Smooth muscle cell (in vitro differentiated cells): Measurements from ENCODE around the gene EIF1AX. TPM values are rescaled to one million over a fixed set of nuclear protein-coding genes. Genes with fewer than 3 reads are reported as not detected.

ENCODE experiments used
- DNase-seq: peaks from one replicate; lab custom pipeline; 2025; ENCODE audit not compliant: unreplicated experiment; lab: John Stamatoyannopoulos, UW
- H2AFZ ChIP-seq: fragments of 200-600 bp; sonication (generic); 2 replicates; pipeline ENCODE4 v1.6.0; 2016; ENCODE audit warnings: antibody characterized with exemption, low read depth, mild to moderate bottlenecking
- H3F3A ChIP-seq: fragments of 200-600 bp; sonication (generic); 2 replicates; pipeline ENCODE4 v1.6.0; 2017; ENCODE audit warnings: antibody characterized with exemption, low read depth
- H3K27ac ChIP-seq: fragments of 200-600 bp; sonication (generic); 2 replicates; pipeline ENCODE4 v1.5.1; 2016; ENCODE audit warnings: low read depth, mild to moderate bottlenecking
- H3K27me3 ChIP-seq: fragments of 200-600 bp; sonication (generic); 2 replicates; pipeline ENCODE4 v1.6.1; 2016; ENCODE audit warnings: low read depth, mild to moderate bottlenecking
- H3K36me3 ChIP-seq: fragments of 200-600 bp; sonication (generic); 2 replicates; pipeline ENCODE4 v1.5.1; 2016; ENCODE audit warnings: low read depth
- H3K4me1 ChIP-seq: fragments of 200-600 bp; sonication (generic); 2 replicates; pipeline ENCODE4 v1.5.1; 2016; ENCODE audit warnings: low read depth
- H3K4me2 ChIP-seq: fragments of 200-600 bp; sonication (generic); 2 replicates; pipeline ENCODE4 v1.6.0; 2016; ENCODE audit warnings: mild to moderate bottlenecking
- H3K4me3 ChIP-seq: fragments of 200-600 bp; sonication (generic); 2 replicates; pipeline ENCODE4 v1.5.1; 2016; ENCODE audit warnings: mild to moderate bottlenecking
- H3K79me2 ChIP-seq: fragments of 200-600 bp; sonication (generic); 2 replicates; pipeline ENCODE4 v1.6.0; 2016; ENCODE audit warnings: low read depth, mild to moderate bottlenecking
- H3K9ac ChIP-seq: fragments of 200-600 bp; sonication (generic); 2 replicates; pipeline ENCODE4 v1.6.0; 2016; ENCODE audit warnings: low read depth
- H3K9me3 ChIP-seq: fragments of 200-600 bp; sonication (generic); replicated peaks from 2 replicates; pipeline ENCODE4 v1.5.1; 2016; ENCODE audit warnings: low read depth
- H4K20me1 ChIP-seq: fragments of 200-600 bp; sonication (generic); 2 replicates; pipeline ENCODE4 v1.6.0; 2016; ENCODE audit warnings: low read depth
- WGBS: methylation state at CpG from one replicate; pipeline ENCODE4 v1.1.7; 2016; ENCODE audit warnings: low lambda C conversion rate; 5-methylcytosine and 5-hydroxymethylcytosine counted together
- polyA plus RNA-seq: library from polyadenylated mRNA; unstranded; fragments of >200 nt; fragmentation: Nextera tagmentation; extraction: Ambion mirVana; gene quantifications from 2 replicates; pipeline ENCODE4 v1.2.1, GENCODE V29; 2016
- total RNA-seq: library from RNA; depleted of rRNA; stranded (reverse); fragments of >200 nt; gene quantifications from 2 replicates; pipeline ENCODE4 v1.2.3, GENCODE V29; 2014
- TF ChIP-seq, protein P1 (sequence below): fragments of 200-600 bp; sonication (generic); IDR thresholded peaks from 2 replicates; pipeline ENCODE4 v1.5.1; 2017; ENCODE audit warnings: borderline replicate concordance, mild to moderate bottlenecking, antibody characterized with exemption; ENCODE audit not compliant: insufficient read depth, poor library complexity, severe bottlenecking

EIF1AX gene, protein sequence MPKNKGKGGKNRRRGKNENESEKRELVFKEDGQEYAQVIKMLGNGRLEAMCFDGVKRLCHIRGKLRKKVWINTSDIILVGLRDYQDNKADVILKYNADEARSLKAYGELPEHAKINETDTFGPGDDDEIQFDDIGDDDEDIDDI
- total RNA-seq (40.3 and 48.2 TPM in 2 replicates), polyA plus RNA-seq (37.2 and 40.7 TPM in 2 replicates)

DNA sequence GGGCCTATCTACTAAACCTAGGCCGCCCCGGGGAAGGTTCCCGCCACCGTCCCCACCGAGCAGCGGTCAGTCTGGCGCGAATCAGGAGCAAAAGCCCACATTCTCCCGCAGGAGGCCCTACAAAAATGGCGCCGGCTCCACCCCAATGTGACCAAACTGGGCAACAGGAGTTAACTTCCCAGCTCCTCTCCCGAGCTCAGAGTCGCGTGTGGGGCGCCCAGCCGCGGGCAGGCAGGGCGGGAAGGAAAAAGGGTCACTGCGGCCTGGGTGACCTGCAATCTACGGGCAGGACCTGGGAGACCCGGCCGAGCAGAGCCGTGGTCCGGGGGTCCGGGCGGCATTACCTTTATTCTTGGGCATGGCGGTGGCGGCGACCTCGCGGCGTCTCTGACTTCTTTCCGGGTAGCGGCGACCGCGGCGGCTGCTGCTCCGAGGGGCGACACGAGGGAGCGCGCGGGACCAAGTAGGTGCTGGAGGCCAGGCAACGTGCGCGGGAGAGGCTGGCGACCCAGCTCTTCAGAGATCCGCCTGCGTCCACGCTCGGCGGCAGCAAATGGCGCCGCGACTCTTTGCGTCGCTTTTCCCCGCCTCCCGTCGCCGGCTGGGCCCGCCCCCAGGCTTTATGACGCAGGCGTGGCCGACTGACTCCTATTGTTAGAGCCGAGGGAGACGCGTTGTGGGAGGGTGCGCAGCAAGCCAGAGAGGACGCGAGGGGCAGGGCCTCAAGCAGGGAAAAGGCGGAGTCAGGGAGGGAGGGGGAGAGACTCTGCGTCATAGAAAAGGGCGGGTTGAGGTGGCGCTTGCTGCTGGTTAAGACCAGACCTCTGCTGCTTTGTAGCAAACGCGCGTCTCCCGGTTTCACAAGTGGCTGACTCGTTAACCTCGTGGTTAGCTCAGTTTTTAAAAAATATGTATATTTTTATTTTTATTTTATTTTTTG, at the start of gene EIF1AX:
Gene EIF1AX, minus strand, starts transcription at position 558 of the 940 bp plus-strand sequence. Its CDS starts 198 bp downstream, at position 360.
- Histone ChIP-seq H3K79me2 (peaks cover 34% of the 10 kb centered on the region), H4K20me1 (peaks cover 31% of the 10 kb centered on the region), H3K9me3 (no peaks in the 10 kb centered on the region), H3K4me2 (peak within 1 kb of the TSS; percentile 82), H3F3A (no peaks in the 10 kb centered on the region), H3K27ac (peak within 1 kb of the TSS; percentile 88), H3K4me3 (peak within 1 kb of the TSS; percentile 83), H3K4me1 (no peaks in the 10 kb centered on the region), H3K27me3 (no peaks in the 10 kb centered on the region), H3K36me3 (no peaks in the 10 kb centered on the region), H2AFZ (peak within 1 kb of the TSS; percentile 17), H3K9ac (peak within 1 kb of the TSS; percentile 93)
- WGBS: 26% methylated on average over 66 of the region's 82 CpGs
- peak; percentile 60 for DNase-seq
- TF ChIP-seq, protein P1, sequence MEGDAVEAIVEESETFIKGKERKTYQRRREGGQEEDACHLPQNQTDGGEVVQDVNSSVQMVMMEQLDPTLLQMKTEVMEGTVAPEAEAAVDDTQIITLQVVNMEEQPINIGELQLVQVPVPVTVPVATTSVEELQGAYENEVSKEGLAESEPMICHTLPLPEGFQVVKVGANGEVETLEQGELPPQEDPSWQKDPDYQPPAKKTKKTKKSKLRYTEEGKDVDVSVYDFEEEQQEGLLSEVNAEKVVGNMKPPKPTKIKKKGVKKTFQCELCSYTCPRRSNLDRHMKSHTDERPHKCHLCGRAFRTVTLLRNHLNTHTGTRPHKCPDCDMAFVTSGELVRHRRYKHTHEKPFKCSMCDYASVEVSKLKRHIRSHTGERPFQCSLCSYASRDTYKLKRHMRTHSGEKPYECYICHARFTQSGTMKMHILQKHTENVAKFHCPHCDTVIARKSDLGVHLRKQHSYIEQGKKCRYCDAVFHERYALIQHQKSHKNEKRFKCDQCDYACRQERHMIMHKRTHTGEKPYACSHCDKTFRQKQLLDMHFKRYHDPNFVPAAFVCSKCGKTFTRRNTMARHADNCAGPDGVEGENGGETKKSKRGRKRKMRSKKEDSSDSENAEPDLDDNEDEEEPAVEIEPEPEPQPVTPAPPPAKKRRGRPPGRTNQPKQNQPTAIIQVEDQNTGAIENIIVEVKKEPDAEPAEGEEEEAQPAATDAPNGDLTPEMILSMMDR: no peak

DNA sequence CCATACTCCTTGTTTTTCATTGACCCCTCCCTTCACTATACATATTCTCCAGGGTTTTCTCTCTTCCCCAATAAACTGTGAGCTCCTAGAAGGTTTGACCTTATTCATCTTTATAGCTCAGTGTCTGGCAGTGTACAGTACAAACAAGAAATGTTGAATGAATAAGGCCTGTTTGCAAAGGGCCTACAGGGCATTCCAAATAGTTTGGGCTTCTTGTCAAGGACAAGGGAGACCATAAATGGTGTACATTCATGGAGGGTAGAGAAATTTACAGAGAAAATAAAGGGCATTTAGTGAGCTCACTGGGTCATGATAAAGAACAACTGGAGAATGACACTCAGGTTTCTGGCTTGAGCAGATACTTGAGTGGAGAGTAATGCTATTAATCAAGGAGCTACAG, 47.5 kb upstream of the EIF1AX start:
- Histone ChIP-seq H3K27ac (no peak overlapping the region), H3K9ac (no peak overlapping the region), H3K9me3 (no peaks in the 10 kb centered on the region), H3K36me3 (no peaks in the 10 kb centered on the region), H4K20me1 (no peaks in the 10 kb centered on the region), H3K79me2 (no peaks in the 10 kb centered on the region), H3K4me1 (no peaks in the 10 kb centered on the region), H3K4me3 (no peak overlapping the region), H3K27me3 (no peaks in the 10 kb centered on the region), H3K4me2 (no peak overlapping the region), H2AFZ (no peak overlapping the region), H3F3A (no peaks in the 10 kb centered on the region)
- TF ChIP-seq, protein P1: no peak
- DNase-seq: no peak

DNA sequence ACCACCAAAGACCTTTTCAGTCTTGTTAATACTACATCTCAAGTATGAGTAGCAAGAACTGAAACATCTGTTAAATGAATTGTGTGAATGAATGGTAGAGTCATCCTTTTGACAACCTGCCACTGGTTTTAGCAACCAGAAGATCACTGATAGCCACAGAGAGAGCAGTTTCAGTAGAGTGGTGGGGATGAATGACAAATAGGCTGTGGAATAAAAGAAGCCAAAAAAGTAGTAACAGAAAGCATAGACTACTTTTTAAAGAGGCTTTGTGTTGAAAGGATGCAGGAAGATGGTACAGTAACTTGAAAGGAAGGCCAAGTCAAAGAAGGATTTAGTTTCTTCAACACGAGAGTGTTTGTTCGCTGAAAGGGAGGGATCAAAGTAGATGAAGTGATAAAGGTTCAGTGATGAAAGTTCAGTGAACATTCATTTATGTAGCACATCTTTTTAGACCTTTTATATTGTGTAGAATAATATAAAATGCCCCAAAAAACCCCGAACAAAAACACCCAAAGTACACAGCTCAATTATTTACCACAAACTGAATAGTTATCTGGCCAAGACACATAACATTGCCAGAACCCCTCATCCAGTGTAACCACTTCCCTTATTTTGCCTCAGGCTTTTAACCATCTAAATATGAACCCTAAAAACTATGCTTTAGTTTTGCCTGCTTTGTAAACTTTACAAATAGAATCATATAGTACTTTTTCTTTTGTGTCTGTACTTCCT, 40.1 kb upstream of the EIF1AX start:
- no peak overlapping the region for H2AFZ ChIP-seq
- H3K4me2 ChIP-seq: no peak overlapping the region
- H3K4me1 ChIP-seq: no peaks in the 10 kb centered on the region
- TF ChIP-seq, protein P1: no peak
- no peaks in the 10 kb centered on the region for H3K9me3 ChIP-seq
- H3K27ac ChIP-seq: no peak overlapping the region
- no peak overlapping the region for H3K4me3 ChIP-seq
- H3K9ac ChIP-seq: no peak overlapping the region
- DNase-seq: no peak
- H3K36me3 ChIP-seq: no peaks in the 10 kb centered on the region
- no peaks in the 10 kb centered on the region for H3K79me2 ChIP-seq
- no peaks in the 10 kb centered on the region for H3F3A ChIP-seq
- H3K27me3 ChIP-seq: no peaks in the 10 kb centered on the region
- H4K20me1 ChIP-seq: no peaks in the 10 kb centered on the region
- 78% methylated on average over 3 of the region's 3 CpGs for WGBS
